ENCODE measurements around the gene RNF44. TPM values are rescaled to one million over a fixed set of nuclear protein-coding genes. Genes with fewer than 3 reads are reported as not detected.
A peak's percentile ranks its signal among the peaks of the same experiment; 100 is the strongest.

The RNF44 gene
- total RNA-seq, 1 experiment from 2014 or later = 67.4 TPM

- DNase-seq = no peak
- no peak overlapping the region for H3K4me3 ChIP-seq (ENCODE audit: insufficient read depth, low read depth, low read length)
Measured at GRCh38 chr5:176525677-176526076, 11.5 kb downstream of the RNF44 start.

GRCh38 chr5:176524987-176525386, 12.2 kb downstream of the RNF44 start:
- no peak for DNase-seq
- peaks cover 9% of the 10 kb centered on the region for H3K36me3 ChIP-seq (replicated peaks; ENCODE audit: control insufficient read depth, insufficient read depth, low read length)
- no peaks in the 10 kb centered on the region for H3K27me3 ChIP-seq (ENCODE audit: control insufficient read depth, insufficient read depth, low read length)
- no peak overlapping the region for H3K4me3 ChIP-seq (ENCODE audit: insufficient read depth, low read depth, low read length)

More at GRCh38 chr5:176525677-176526076, 11.5 kb downstream of the RNF44 start:
- H3K36me3 ChIP-seq (replicated peaks; ENCODE audit: control insufficient read depth, insufficient read depth, low read length) = peaks cover 9% of the 10 kb centered on the region
- no peaks in the 10 kb centered on the region for H3K27me3 ChIP-seq (ENCODE audit: control insufficient read depth, insufficient read depth, low read length)

GRCh38 chr5:176524138-176524537, 13.1 kb downstream of the RNF44 start:
- no peak for DNase-seq
- Histone ChIP-seq H3K27me3 (ENCODE audit: control insufficient read depth, insufficient read depth, low read length) (no peaks in the 10 kb centered on the region), H3K4me3 (ENCODE audit: insufficient read depth, low read depth, low read length) (no peak overlapping the region), H3K36me3 (replicated peaks; ENCODE audit: control insufficient read depth, insufficient read depth, low read length) (peaks cover 4% of the 10 kb centered on the region)

GRCh38 chr5:176521699-176522263, 15.4 kb downstream of the RNF44 start:
- H3K36me3 ChIP-seq (replicated peaks; ENCODE audit: control insufficient read depth, insufficient read depth, low read length) = no peaks in the 10 kb centered on the region
- no peak overlapping the region for H3K4me3 ChIP-seq (ENCODE audit: insufficient read depth, low read depth, low read length)
- no peaks in the 10 kb centered on the region for H3K27me3 ChIP-seq (ENCODE audit: control insufficient read depth, insufficient read depth, low read length)
- DNase-seq = no peak

DNA sequence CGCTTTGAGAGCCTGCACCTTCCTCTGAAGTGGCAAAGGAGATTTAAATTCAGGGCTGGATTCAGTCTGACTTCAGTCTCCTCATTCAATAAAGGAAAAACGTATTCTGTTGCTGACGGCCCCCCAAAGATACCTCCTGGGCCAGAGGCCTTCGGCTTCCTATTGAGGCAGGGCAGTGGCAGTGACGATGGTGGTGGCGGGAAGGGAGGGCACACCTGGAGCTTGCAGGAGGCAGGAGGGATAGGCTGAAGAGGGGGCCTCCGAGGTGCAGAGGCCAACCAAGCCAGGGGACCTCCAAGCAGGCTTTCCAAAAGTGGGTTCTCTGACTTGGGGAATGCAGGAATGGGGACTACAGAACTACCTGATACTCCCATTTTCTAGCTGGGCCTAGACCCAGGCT, 15.9 kb downstream of the RNF44 start:
- DNase-seq = no peak
- no peaks in the 10 kb centered on the region for H3K27me3 ChIP-seq (ENCODE audit: control insufficient read depth, insufficient read depth, low read length)
- no peak overlapping the region for H3K4me3 ChIP-seq (ENCODE audit: insufficient read depth, low read depth, low read length)
- H3K36me3 ChIP-seq (replicated peaks; ENCODE audit: control insufficient read depth, insufficient read depth, low read length) = no peaks in the 10 kb centered on the region

GRCh38 chr5:176519810-176520720, 17.1 kb downstream of the RNF44 start:
- Histone ChIP-seq H3K36me3 (replicated peaks; ENCODE audit: control insufficient read depth, insufficient read depth, low read length) (no peaks in the 10 kb centered on the region), H3K4me3 (ENCODE audit: insufficient read depth, low read depth, low read length) (no peak overlapping the region), H3K27me3 (ENCODE audit: control insufficient read depth, insufficient read depth, low read length) (no peaks in the 10 kb centered on the region)
- DNase-seq = peak; percentile 64

DNA sequence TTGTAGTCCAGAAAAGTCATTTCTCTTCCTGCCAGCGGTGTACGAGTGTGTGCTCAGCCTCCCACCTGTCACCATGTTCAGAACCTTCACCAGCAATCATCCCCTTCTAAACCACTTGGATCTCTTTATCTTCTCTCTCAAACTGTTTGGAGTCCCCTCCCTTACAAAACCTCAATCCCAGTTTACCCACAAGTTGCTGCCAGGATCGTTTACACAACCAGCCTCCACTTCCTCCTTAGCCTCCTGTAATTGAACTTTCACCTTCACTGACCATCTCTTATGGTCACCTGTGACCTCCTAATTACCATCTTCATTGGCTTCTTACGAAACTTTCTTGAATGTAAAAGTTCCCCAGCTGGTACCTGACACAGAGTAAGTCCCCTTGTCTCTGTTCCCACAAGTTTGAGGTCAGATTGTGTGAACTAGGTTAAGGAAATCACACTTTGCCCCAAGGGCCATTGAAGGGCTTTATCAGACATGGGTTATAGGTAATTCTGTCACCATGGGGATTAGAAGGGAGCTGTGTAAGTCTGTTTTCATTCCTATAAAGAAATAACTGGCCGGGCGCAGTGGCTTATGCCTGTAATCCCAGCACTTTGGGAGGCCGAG, 20.0 kb downstream of the RNF44 start:
- H3K4me3 ChIP-seq (ENCODE audit: insufficient read depth, low read depth, low read length) = no peak overlapping the region

GRCh38 chr5:176515396-176515795, 21.8 kb downstream of the RNF44 start:
- Histone ChIP-seq H3K27me3 (ENCODE audit: control insufficient read depth, insufficient read depth, low read length) (no peaks in the 10 kb centered on the region), H3K36me3 (replicated peaks; ENCODE audit: control insufficient read depth, insufficient read depth, low read length) (no peaks in the 10 kb centered on the region), H3K4me3 (ENCODE audit: insufficient read depth, low read depth, low read length) (no peak overlapping the region)
- DNase-seq = no peak

More for the DNA sequence above, 20.0 kb downstream of the RNF44 start:
- no peaks in the 10 kb centered on the region for H3K27me3 ChIP-seq (ENCODE audit: control insufficient read depth, insufficient read depth, low read length)
- DNase-seq = no peak
- no peaks in the 10 kb centered on the region for H3K36me3 ChIP-seq (replicated peaks; ENCODE audit: control insufficient read depth, insufficient read depth, low read length)

DNA sequence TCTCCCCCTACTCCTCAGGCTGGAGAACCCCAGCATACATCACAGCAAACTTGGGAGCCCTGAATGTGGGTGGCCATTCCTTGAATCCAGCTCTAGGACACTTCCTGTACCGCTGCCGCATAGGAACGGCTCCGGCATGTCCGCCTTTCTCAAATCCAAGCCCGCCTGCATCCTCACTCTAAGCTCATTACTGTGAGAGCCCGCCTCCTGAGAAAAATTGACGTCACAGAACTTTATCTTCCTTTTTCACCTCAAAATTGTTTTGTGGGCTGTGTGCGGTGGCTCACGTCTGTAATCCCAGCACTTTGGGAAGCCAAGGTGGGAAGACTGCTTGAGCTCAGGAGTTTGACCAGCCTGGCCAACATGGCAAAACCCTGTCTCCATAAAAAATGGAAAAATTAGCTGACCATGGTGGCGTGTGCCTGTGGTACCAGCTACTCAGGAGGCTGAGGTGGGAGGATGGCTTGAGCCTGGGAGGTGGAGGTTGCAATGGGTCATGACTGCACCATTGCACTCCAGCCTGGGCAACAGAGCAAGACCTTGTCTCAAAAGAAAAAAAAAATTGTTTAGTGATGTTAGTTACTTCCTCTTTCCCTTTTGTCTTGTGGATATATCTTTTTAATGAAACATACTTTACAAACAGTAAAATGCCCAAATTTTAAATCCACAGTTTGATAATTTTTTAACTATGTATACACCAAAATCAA, 22.8 kb downstream of the RNF44 start:
- Histone ChIP-seq H3K4me3 (ENCODE audit: insufficient read depth, low read depth, low read length) (no peak overlapping the region), H3K36me3 (replicated peaks; ENCODE audit: control insufficient read depth, insufficient read depth, low read length) (peaks cover 1% of the 10 kb centered on the region), H3K27me3 (ENCODE audit: control insufficient read depth, insufficient read depth, low read length) (no peaks in the 10 kb centered on the region)
- no peak for DNase-seq

GRCh38 chr5:176513788-176514187, 23.4 kb downstream of the RNF44 start:
- no peak overlapping the region for H3K4me3 ChIP-seq (ENCODE audit: insufficient read depth, low read depth, low read length)
- peak; percentile 26 for DNase-seq
- H3K27me3 ChIP-seq (ENCODE audit: control insufficient read depth, insufficient read depth, low read length) = no peaks in the 10 kb centered on the region
- peaks cover 1% of the 10 kb centered on the region for H3K36me3 ChIP-seq (replicated peaks; ENCODE audit: control insufficient read depth, insufficient read depth, low read length)

GRCh38 chr5:176508603-176509002, 28.6 kb downstream of the RNF44 start:
- Histone ChIP-seq H3K27me3 (ENCODE audit: control insufficient read depth, insufficient read depth, low read length) (no peaks in the 10 kb centered on the region), H3K4me3 (ENCODE audit: insufficient read depth, low read depth, low read length) (no peak overlapping the region), H3K36me3 (replicated peaks; ENCODE audit: control insufficient read depth, insufficient read depth, low read length) (peaks cover 10% of the 10 kb centered on the region)
- no peak for DNase-seq

DNA sequence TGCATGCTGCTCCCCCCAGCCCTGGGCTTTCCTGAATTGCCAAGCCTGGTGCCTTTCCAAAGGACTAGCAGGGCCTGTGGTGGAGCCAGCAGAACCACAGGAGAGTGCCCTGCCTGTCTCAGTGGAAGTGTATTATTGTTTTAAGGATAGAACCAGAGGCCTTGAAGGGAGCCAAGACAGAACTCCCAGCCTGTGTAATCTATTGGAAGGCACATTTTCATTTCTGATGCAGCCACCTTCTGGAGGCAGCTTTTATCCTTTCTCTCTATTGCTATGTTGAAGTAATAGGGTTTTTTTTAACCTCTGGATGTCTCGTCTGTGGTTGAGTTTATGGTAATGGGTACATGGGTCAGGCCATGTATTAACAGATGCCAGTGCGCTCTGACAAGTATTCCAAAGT, 29.3 kb downstream of the RNF44 start:
- Histone ChIP-seq H3K36me3 (replicated peaks; ENCODE audit: control insufficient read depth, insufficient read depth, low read length) (peaks cover 10% of the 10 kb centered on the region), H3K4me3 (ENCODE audit: insufficient read depth, low read depth, low read length) (no peak overlapping the region), H3K27me3 (ENCODE audit: control insufficient read depth, insufficient read depth, low read length) (no peaks in the 10 kb centered on the region)
- DNase-seq = no peak

DNA sequence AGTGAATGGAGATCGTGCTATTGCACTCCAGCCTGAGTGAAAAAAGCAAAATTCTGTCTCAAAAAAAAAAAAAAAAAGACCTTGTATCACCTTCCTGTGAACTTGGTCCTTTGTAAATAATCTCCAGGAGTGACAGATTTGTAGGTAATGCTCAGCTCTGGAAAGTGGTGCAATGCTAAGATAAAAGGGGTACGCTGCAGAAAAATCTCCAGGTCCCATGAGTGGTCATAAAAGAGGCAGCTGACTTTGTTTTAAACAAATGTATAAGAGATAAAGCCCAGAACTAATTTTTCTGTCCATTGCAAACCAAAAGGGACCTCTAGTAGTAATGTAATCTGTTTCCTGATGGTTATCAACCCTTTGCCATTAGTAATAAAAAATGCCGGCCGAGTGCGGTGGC, 33.7 kb downstream of the RNF44 start:
- H3K27me3 ChIP-seq (ENCODE audit: control insufficient read depth, insufficient read depth, low read length) = no peaks in the 10 kb centered on the region
- DNase-seq = no peak
- no peak overlapping the region for H3K4me3 ChIP-seq (ENCODE audit: insufficient read depth, low read depth, low read length)
- peaks cover 21% of the 10 kb centered on the region for H3K36me3 ChIP-seq (replicated peaks; ENCODE audit: control insufficient read depth, insufficient read depth, low read length)

- Histone ChIP-seq H3K27me3 (ENCODE audit: control insufficient read depth, insufficient read depth, low read length) (no peaks in the 10 kb centered on the region), H3K4me3 (ENCODE audit: insufficient read depth, low read depth, low read length) (no peak overlapping the region), H3K36me3 (replicated peaks; ENCODE audit: control insufficient read depth, insufficient read depth, low read length) (peaks cover 22% of the 10 kb centered on the region)
- DNase-seq = no peak
Measured at GRCh38 chr5:176501333-176501732, 35.9 kb downstream of the RNF44 start.
